ENCODE measurements around the gene NLRP10. TPM values are rescaled to one million over a fixed set of nuclear protein-coding genes. Genes with fewer than 3 reads are reported as not detected.

The NLRP10 gene, protein sequence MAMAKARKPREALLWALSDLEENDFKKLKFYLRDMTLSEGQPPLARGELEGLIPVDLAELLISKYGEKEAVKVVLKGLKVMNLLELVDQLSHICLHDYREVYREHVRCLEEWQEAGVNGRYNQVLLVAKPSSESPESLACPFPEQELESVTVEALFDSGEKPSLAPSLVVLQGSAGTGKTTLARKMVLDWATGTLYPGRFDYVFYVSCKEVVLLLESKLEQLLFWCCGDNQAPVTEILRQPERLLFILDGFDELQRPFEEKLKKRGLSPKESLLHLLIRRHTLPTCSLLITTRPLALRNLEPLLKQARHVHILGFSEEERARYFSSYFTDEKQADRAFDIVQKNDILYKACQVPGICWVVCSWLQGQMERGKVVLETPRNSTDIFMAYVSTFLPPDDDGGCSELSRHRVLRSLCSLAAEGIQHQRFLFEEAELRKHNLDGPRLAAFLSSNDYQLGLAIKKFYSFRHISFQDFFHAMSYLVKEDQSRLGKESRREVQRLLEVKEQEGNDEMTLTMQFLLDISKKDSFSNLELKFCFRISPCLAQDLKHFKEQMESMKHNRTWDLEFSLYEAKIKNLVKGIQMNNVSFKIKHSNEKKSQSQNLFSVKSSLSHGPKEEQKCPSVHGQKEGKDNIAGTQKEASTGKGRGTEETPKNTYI
- total RNA-seq: under 1 TPM in 1 of 2 donors, not detected in 1; 0.15 TPM
- not detected for polyA plus RNA-seq (2013, experiment 1 of 2)
- polyA plus RNA-seq (2013, experiment 2 of 2): not detected
- long read RNA-seq, experiment 1: 0 reads
- long read RNA-seq, experiment 2: 0 reads
- long read RNA-seq, experiment 3: 0 reads
- long read RNA-seq, experiment 4: 0 reads

DNA sequence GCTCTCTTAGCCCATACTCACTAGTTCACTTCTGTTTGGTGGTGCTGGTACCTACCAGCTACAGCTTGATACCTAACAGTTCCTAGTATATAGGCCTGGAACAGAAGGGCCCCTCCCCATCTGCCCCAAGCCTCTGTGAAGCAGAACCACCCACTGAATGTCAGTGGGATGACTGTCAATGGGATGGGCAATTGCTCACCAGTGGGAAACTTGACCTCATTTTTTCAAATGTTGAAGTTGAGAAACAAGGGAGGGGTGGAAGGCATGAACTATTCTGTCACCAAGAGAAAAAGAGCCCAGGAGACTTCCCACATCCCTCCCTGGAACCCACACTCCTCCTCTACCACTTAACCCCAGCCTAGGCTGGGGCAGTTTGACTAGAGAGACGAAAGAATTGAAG is at the start of gene NLRP10:
Gene NLRP10 (minus strand): TSS at position 62 of the 400 bp plus-strand sequence. CDS start 1,952 bp downstream, outside the sequence.
- Histone ChIP-seq H3K9me3 (ENCODE audit: control insufficient read depth, low read length) (no peaks in the 10 kb centered on the region), H3K9ac (ENCODE audit: extremely low read depth, low read length, poor library complexity, severe bottlenecking) (no peak within 1 kb of the TSS), H3K27ac (ENCODE audit: low read depth, low read length) (no peak within 1 kb of the TSS), H3K27me3 (ENCODE audit: control insufficient read depth, insufficient read depth, low read length, poor library complexity, severe bottlenecking) (no peaks in the 10 kb centered on the region), H3K36me3 (ENCODE audit: control insufficient read depth, insufficient read depth, low read length) (no peaks in the 10 kb centered on the region), H3K4me3 (ENCODE audit: low read length) (no peak within 1 kb of the TSS), H3K4me1 (ENCODE audit: control insufficient read depth, insufficient read depth, low read length) (no peaks in the 10 kb centered on the region)
- H3K27ac Mint-ChIP-seq: no peak within 1 kb of the TSS
- H3K27me3 Mint-ChIP-seq (ENCODE audit: insufficient read depth): no peaks in the 10 kb centered on the region
- H3K4me1 Mint-ChIP-seq: peaks cover 25% of the 10 kb centered on the region
- H3K4me3 Mint-ChIP-seq: no peak within 1 kb of the TSS
- H3K9me3 Mint-ChIP-seq: peaks cover 7% of the 10 kb centered on the region
- no peaks in the 10 kb centered on the region for H3K36me3 Mint-ChIP-seq (ENCODE audit: low read depth)
- TF ChIP-seq, protein P1, sequence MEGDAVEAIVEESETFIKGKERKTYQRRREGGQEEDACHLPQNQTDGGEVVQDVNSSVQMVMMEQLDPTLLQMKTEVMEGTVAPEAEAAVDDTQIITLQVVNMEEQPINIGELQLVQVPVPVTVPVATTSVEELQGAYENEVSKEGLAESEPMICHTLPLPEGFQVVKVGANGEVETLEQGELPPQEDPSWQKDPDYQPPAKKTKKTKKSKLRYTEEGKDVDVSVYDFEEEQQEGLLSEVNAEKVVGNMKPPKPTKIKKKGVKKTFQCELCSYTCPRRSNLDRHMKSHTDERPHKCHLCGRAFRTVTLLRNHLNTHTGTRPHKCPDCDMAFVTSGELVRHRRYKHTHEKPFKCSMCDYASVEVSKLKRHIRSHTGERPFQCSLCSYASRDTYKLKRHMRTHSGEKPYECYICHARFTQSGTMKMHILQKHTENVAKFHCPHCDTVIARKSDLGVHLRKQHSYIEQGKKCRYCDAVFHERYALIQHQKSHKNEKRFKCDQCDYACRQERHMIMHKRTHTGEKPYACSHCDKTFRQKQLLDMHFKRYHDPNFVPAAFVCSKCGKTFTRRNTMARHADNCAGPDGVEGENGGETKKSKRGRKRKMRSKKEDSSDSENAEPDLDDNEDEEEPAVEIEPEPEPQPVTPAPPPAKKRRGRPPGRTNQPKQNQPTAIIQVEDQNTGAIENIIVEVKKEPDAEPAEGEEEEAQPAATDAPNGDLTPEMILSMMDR (conservative IDR thresholded peaks at IDR 0.05): no peak
- no peak for DNase-seq
- 100% methylated on average over 1 of the region's 1 CpG; no CpG with 5 or more reads in 1 of the 2 experiments for WGBS, 2 experiments (ENCODE audit: insufficient coverage in 1 of 2, insufficient read length in 1 of 2)

DNA sequence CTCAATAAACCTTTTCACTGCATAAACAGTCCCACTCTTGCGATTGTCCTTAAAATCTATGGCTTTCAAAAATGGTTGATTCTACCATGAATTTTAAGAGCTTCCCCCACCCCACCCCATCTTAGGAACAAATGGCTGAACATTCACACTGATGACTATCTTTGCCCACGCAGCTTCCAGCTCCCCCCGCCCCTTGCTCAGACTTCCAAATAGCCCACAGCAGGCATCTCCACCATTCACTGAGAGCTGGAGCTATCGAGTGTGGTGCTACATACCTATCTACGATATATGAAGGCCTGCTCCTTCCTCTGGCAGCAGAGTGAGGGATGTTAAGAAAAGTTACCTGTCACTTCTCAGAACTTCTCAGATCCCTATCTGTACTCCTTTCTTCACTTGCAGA is 48.6 kb upstream of the NLRP10 start:
- H3K27ac ChIP-seq (ENCODE audit: low read depth, low read length): no peak overlapping the region
- Mint-ChIP-seq H3K27ac (no peak overlapping the region), H3K9me3 (no peaks in the 10 kb centered on the region), H3K36me3 (ENCODE audit: low read depth) (no peaks in the 10 kb centered on the region), H3K4me1 (peaks cover 24% of the 10 kb centered on the region), H3K27me3 (ENCODE audit: insufficient read depth) (peaks cover 60% of the 10 kb centered on the region), H3K4me3 (no peak overlapping the region)
- peaks cover 30% of the 10 kb centered on the region for H3K27me3 ChIP-seq (ENCODE audit: control insufficient read depth, insufficient read depth, low read length, poor library complexity, severe bottlenecking)
- WGBS, 2 experiments (ENCODE audit: insufficient coverage in 1 of 2, insufficient read length in 1 of 2): 85 to 100% methylated on average over 1 to 5 of the region's 5 CpGs
- TF ChIP-seq, protein P1 (conservative IDR thresholded peaks at IDR 0.05): no peak
- H3K4me1 ChIP-seq (ENCODE audit: control insufficient read depth, insufficient read depth, low read length): peaks cover 6% of the 10 kb centered on the region
- H3K36me3 ChIP-seq (ENCODE audit: control insufficient read depth, insufficient read depth, low read length): no peaks in the 10 kb centered on the region
- no peak overlapping the region for H3K4me3 ChIP-seq (ENCODE audit: low read length)
- no peaks in the 10 kb centered on the region for H3K9me3 ChIP-seq (ENCODE audit: control insufficient read depth, low read length)
- DNase-seq: peak; percentile 50
- H3K9ac ChIP-seq (ENCODE audit: extremely low read depth, low read length, poor library complexity, severe bottlenecking): no peak overlapping the region

DNA sequence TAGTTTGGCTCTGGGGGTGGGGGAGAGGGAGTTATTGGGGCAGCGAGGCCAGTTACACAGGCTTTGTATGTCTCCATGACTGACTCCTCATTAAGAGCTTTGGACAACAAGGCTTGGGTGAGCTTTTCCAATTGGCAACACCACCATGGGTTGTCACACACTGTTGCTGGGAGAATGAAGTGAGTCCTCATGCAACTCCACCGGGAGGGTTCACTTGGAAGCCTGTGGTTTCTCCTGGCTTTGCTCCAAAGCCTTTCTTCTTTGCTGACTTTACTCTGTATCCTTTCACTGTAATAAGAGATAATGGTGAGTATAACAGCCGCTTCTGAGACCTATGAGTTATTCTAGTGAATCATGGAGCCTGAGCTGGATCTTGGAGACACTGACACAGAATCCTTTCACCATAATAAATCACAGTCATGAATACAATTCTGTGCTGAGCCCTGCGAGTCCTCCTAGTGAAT is 46.8 kb upstream of the NLRP10 start:
- no peak for DNase-seq
- peaks cover 6% of the 10 kb centered on the region for H3K4me1 ChIP-seq (ENCODE audit: control insufficient read depth, insufficient read depth, low read length)
- WGBS, 2 experiments (ENCODE audit: insufficient coverage in 1 of 2, insufficient read length in 1 of 2): 88 to 90% methylated on average over 1 to 4 of the region's 4 CpGs
- Mint-ChIP-seq H3K27ac (no peak overlapping the region), H3K9me3 (no peaks in the 10 kb centered on the region), H3K4me1 (peaks cover 15% of the 10 kb centered on the region), H3K36me3 (ENCODE audit: low read depth) (no peaks in the 10 kb centered on the region), H3K4me3 (no peak overlapping the region), H3K27me3 (ENCODE audit: insufficient read depth) (peaks cover 43% of the 10 kb centered on the region)
- no peak overlapping the region for H3K4me3 ChIP-seq (ENCODE audit: low read length)
- H3K27me3 ChIP-seq (ENCODE audit: control insufficient read depth, insufficient read depth, low read length, poor library complexity, severe bottlenecking): peaks cover 12% of the 10 kb centered on the region
- H3K9ac ChIP-seq (ENCODE audit: extremely low read depth, low read length, poor library complexity, severe bottlenecking): no peak overlapping the region
- TF ChIP-seq, protein P1 (conservative IDR thresholded peaks at IDR 0.05): no peak
- H3K9me3 ChIP-seq (ENCODE audit: control insufficient read depth, low read length): no peaks in the 10 kb centered on the region
- H3K36me3 ChIP-seq (ENCODE audit: control insufficient read depth, insufficient read depth, low read length): no peaks in the 10 kb centered on the region
- H3K27ac ChIP-seq (ENCODE audit: low read depth, low read length): no peak overlapping the region

Data from endodermal cell (in vitro differentiated cells).